HG03565 (cell line): Measurements from ENCODE around the gene RHOF.
"Not testable (repeated sequence)": the region's sequence is repeated elsewhere in the genome, so short reads cannot be mapped to it uniquely, and the experiment has no call there.

Experiments
- ATAC-seq: cut with Tn5 transposase; IDR thresholded peaks from one replicate; pipeline ENCODE4 v1.9.1; 2021; ENCODE audit warnings: mild to moderate bottlenecking, moderate library complexity; ENCODE audit not compliant: unreplicated experiment

Gene RHOF

DNA sequence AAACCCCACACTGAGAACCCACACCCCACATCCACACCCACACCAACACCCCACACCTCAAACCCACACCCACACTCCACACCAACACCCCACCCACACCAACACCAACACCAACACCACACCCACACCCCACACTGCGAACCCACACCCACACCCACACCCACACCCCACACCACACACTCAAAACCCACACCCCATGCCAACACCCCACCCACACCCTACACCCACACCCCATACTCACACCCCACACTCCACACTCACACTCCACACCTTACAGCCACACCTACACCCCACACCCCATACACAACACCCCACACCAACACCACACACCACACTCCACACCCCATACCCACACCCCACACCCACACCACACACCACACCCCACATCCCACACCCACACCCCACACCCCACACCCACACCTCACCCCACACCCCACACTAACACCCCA is 43.0 kb downstream of the RHOF start:
- no peak for ATAC-seq

DNA sequence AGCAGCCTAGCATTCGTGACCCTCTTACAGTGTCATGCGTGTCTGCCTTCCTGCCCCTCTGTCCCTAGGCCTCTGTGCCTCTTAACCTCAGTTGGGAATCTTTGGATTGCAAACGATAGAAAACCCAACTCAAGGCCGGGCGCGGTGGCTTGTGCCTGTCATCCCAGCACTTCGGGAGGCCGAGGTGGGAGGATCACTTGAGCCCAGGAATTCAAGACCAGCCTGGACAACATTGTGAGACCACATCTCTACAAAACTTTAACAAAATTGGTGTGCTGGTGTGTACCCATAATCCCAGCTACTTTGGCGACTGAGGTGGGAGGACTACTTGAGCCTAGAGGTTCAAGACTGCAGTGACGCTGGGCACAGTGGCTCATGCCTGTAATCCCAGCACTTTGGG is 44.2 kb downstream of the RHOF start:
- no peak for ATAC-seq

DNA sequence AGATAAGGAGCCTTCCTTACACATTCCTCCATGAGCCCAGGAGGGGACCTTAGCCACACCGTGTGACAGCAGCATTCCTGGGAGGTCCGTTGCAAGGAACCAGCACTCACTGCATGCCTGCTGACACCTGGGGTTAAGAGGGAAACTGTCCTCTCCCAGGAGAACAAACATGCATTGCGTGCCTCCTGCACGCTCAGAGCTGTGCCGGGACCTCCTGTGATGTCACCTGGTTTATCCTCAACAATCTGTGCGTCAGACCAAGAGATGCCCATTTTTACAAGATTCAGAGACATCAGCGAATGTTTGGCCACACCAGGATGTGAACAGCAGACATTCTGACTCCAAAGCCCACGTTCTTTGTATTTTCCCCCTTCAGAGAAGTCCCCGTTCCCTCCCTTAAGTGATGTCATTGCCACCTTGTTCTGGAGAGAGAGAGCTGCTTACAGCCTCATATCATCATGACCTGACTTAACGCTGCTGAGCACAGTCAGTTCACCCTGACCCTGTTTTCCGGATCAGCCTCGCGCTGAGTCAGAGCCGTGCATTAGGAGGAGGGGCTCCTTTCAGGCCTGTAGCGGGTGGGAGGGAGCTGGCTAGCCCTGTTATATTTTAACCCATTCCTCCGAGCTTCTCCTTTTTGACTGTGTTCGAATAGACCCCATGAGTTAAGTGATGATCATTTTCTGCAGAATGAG is 44.8 kb downstream of the RHOF start:
- no peak for ATAC-seq

DNA sequence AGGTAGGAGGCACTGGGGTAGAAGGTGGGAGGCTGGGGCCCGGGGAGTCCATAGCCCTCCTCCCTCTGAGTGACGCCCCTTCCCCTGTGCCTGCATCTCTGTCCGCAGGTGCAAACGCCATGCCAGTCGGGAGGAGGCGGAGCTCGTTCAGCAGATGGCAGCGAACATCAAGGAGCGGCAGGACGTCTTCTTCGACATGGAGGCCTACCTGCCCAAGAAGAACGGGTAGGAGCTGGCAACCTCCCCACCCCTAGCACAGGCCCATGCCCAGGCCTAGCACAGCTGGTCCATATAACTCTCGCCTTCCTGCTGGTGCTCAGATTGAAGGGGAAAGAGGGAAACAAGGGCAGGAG is 45.3 kb downstream of the RHOF start:
- no peak for ATAC-seq

DNA sequence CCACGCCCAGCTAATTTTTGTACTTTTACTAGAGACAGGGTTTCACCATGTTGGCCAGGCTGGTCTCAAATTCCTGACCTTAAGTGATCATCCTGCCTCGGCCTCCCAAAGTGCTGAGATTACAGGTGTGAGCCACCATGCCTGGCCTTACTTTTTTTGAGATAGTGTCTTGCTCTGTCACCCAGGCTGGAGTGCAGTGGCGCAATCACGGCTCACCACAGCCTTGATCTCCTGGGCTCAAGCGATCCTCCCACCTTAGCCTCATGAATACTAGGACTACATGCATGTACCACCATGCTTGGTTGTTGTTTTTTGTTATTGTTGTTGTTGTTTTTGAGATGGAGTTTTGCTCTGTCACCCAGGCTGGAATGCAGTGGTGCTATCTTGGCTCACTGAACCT is 47.9 kb downstream of the RHOF start:
- not testable (repeated sequence) for ATAC-seq

DNA sequence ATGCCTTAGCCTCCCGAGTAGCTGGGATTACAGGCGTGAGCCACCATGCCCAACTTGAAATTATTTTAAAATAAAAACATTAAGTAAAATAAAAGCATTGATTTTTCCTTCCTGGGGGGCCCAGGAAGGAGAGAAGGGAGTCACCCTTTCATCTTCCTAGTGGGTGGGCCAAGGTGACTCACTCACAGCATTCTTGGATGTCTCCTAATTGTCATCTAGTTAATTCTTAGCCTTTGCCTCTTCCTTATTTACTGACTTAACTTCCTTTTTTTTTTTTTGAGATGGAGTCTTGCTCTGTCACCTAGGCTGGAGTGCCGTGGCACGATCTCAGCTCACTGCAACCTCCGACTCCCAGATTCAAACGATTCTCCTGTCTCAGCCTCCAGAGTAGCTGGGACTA is 51.7 kb downstream of the RHOF start:
- ATAC-seq = no peak

DNA sequence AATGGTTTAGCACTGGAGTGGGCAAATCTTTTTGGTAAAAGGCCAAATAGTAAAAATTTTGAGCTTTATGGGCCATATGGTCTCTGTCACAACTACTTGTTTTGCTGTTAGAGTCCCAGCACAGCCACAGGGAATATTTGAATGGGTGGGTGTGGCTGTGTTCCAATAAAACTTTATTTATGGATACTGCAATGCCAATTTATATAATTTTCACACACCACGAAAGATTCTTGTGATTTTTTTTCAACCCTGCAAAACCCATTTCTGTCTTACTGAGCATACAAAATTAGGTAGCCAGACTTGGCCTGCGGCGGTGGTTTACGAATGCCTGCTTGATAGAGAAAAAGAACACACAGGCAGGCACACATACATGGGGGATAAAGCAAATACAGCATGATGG is 52.6 kb downstream of the RHOF start:
- no peak for ATAC-seq

DNA sequence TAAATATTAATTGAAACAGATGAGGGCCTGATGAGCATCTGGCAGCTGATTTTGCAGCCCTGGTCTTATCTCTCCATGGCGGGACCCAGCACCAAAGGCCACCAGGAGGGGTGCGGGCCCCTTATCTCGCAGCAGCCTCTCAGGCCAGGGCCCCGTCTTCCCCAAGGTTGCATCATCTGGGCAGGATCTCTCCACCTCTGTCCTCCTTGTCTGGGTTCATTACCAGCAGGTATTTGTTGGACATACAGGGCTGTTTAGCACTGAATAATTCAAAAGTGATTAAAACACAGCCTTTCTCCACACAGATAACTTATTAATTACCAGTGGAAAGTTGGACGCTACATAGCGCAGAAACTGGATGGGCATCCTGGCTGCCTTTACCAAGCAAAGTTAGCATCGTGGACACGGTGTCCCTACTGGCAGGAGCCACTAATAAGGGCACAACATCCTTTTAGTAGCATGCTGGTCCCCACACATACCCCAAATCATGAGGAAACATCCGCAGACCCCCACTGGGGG is 55.1 kb downstream of the RHOF start:
- no peak for ATAC-seq

DNA sequence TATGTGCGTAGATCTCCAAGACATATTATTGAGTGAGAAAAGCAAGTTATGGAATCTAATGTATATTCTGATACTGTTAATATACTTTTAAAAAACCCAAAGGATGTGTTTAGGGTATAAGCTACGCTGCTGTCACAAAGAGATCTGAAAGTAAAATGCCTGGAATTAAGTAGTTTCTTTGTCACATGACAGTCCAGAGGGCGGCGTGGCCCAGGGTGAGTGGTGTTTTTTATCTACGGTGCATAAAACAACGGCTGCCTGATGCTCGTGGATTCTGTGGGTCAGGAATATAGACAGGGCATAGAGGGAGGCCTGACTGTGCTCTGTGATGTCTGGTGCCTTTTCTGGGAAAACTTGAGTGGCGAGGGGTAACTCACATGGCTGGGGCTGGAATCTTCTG is 59.6 kb downstream of the RHOF start:
- ATAC-seq = no peak

DNA sequence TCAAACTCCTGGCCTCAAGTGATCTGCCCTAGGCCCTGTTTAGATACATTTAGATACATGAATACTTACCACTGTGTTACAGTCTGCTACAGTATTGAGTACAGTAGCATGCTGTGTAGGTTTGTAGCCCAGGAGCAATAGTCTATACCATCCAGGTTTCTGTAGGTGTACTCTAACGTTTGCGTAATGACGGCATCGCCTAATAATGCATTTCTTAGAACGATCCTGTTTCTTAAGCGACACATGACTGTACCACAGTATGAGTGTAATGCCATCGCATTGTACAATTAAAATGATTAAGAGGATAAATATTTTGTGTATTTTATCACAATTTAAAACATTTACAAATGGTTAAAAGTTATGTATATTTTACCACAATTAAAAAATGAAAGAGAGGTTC is 62.0 kb downstream of the RHOF start:
- ATAC-seq = no peak

DNA sequence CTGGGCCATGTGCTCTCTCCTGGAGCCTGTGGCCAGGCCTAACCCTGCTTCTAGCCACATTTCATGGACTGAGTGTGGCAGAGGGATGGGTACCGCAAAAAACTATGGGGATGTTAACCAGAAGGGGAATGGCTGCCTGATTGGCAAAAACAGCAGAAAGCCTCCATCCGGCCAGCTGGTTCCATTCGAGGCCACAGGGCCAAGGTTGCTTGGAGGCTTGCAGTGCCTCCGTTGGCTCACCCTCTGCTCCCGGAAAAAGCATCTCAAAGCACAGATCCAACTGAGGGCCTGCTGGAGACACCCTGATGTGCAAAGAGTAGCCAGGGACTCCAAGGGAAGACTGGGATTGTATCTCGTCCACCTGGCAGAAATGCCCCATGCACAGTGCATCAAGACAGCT is 64.5 kb downstream of the RHOF start:
- ATAC-seq = no peak
